Fibroblast of lung (primary cell): Measurements from ENCODE around the gene TMEM8B. TPM values are rescaled to one million over a fixed set of nuclear protein-coding genes. Genes with fewer than 3 reads are reported as not detected.

ENCODE experiments used
- DNase-seq, 2 donors: peaks; one replicate each; pipeline versions ENCODE4 v3.0.0 to v3.0.0-alpha.2; 2010; ENCODE audit warnings: low read depth in 2 of 2
- H2AFZ ChIP-seq: 2 replicates; pipeline ENCODE4 v1.5.1; 2012; ENCODE audit warnings: low read length, control low read depth, inconsistent platforms
- H3K27ac ChIP-seq: 2 replicates; pipeline ENCODE4 v1.5.1; 2011; ENCODE audit warnings: low read length, control low read depth; ENCODE audit not compliant: insufficient read depth
- H3K27me3 ChIP-seq: 2 replicates; pipeline ENCODE4 v1.5.1; 2011; ENCODE audit warnings: mild to moderate bottlenecking, low read length; ENCODE audit not compliant: control insufficient read depth, insufficient read depth
- H3K36me3 ChIP-seq: 2 replicates; pipeline ENCODE4 v1.5.1; 2011; ENCODE audit warnings: low read length; ENCODE audit not compliant: control insufficient read depth, insufficient read depth
- H3K4me1 ChIP-seq: 2 replicates; pipeline ENCODE4 v1.5.1; 2011; ENCODE audit warnings: low read length; ENCODE audit not compliant: control insufficient read depth, insufficient read depth; ENCODE audit errors: extremely low read depth
- H3K4me2 ChIP-seq: 2 replicates; pipeline ENCODE4 v1.5.1; 2011; ENCODE audit warnings: low read length, control low read depth; ENCODE audit not compliant: insufficient read depth; ENCODE audit errors: extremely low read depth
- H3K4me3 ChIP-seq, 4 experiments: fragments of 200-600 bp in 1 of 4; sonication (generic) in 1 of 4; replicated peaks in 1 of 4; 2 replicates each; pipeline ENCODE4 v1.5.1; 2011 to 2016; ENCODE audit warnings: low read length in 4 of 4, low read depth in 3 of 4, mild to moderate bottlenecking in 3 of 4, control low read depth in 2 of 4, inconsistent platforms in 1 of 4, mixed read lengths in 1 of 4; ENCODE audit not compliant: insufficient read depth in 1 of 4; ENCODE audit errors: control extremely low read depth in 1 of 4
- H3K79me2 ChIP-seq: 2 replicates; pipeline ENCODE4 v1.5.1; 2012; ENCODE audit warnings: mild to moderate bottlenecking, low read length, inconsistent platforms; ENCODE audit not compliant: control insufficient read depth, insufficient read depth
- H3K9ac ChIP-seq: 2 replicates; pipeline ENCODE4 v1.5.1; 2011; ENCODE audit warnings: mild to moderate bottlenecking, low read length, control low read depth; ENCODE audit not compliant: insufficient read depth
- H3K9me3 ChIP-seq: 2 replicates; pipeline ENCODE4 v1.5.1; 2012; ENCODE audit warnings: low read depth, low read length; ENCODE audit not compliant: control insufficient read depth, insufficient read depth
- H4K20me1 ChIP-seq: 2 replicates; pipeline ENCODE4 v1.5.1; 2011; ENCODE audit warnings: low read length; ENCODE audit not compliant: control insufficient read depth, insufficient read depth; ENCODE audit errors: extremely low read depth
- CTCF ChIP-seq, 2 donors: IDR thresholded peaks in 1 of 2; conservative IDR thresholded peaks in 1 of 2; 1 replicate in 1 of 2; 2 replicates in 1 of 2; pipeline ENCODE4 v1.5.1; 2011 to 2012; ENCODE audit warnings: low read length in 2 of 2, control low read depth in 1 of 2, inconsistent platforms in 1 of 2, low read depth in 1 of 2, mild to moderate bottlenecking in 1 of 2
- EZH2 ChIP-seq: IDR thresholded peaks from 2 replicates; pipeline ENCODE4 v1.5.1; 2012; ENCODE audit warnings: low read length, control low read depth, mild to moderate bottlenecking; ENCODE audit errors: missing control alignments
- polyA plus RNA-seq, 2 donors: library from polyadenylated mRNA; depleted of rRNA in 1 of 2; stranded (reverse) in 1 of 2; unstranded in 1 of 2; fragments of >200 nt; gene quantifications; 2 replicates each; pipeline ENCODE4 v1.2.1, GENCODE V29; 2011 to 2012; ENCODE audit warnings: missing spikeins in 1 of 2
- total RNA-seq: library from RNA; depleted of rRNA; stranded (reverse); fragments of >200 nt; gene quantifications from 2 replicates; pipeline ENCODE4 v1.2.1, GENCODE V29; 2014

Gene TMEM8B
- total and polyA plus RNA-seq, 2 donors (not counting 1 experiment from before 2014, with no cell fraction given), result 2.7 to 3.0 TPM

GRCh38 chr9:35909274-35909673 is 80.2 kb downstream of the TMEM8B start, which contains the start of gene SPAAR:
SPAAR (plus strand) TSS chr9:35909490; CDS start chr9:35910464, 974 bp downstream.
- Histone ChIP-seq H3K36me3 (no peaks in the 10 kb centered on the region), H3K9me3 (no peaks in the 10 kb centered on the region), H3K9ac (no peak within 1 kb of the TSS), H3K79me2 (no peaks in the 10 kb centered on the region), H3K27ac (peak within 1 kb of the TSS; percentile 95), H3K4me2 (peak within 1 kb of the TSS; percentile 90), H2AFZ (peak within 1 kb of the TSS; percentile 49), H3K4me1 (peaks cover 45% of the 10 kb centered on the region), H3K27me3 (no peaks in the 10 kb centered on the region), H3K4me3 (peak within 1 kb of the TSS in 1 of 4 experiments; percentile 32), H4K20me1 (no peaks in the 10 kb centered on the region)
- TF ChIP-seq EZH2 (no peak), CTCF (conservative IDR thresholded peaks at IDR 0.05 in 1 of 2, IDR thresholded peaks at IDR 0.05 in 1 of 2; ENCODE audit: low read depth in 1 of 2, low read length in 2 of 2) (no peak)
- no peak for DNase-seq

- Histone ChIP-seq H3K27ac (peak overlapping the region; percentile 19), H3K4me1 (peaks cover 42% of the 10 kb centered on the region), H4K20me1 (no peaks in the 10 kb centered on the region), H3K36me3 (no peaks in the 10 kb centered on the region), H3K9me3 (no peaks in the 10 kb centered on the region), H3K4me3 (no peak overlapping the region), H2AFZ (no peak overlapping the region), H3K27me3 (no peaks in the 10 kb centered on the region), H3K79me2 (no peaks in the 10 kb centered on the region), H3K9ac (no peak overlapping the region), H3K4me2 (no peak overlapping the region)
- no peak for DNase-seq
- TF ChIP-seq CTCF (conservative IDR thresholded peaks at IDR 0.05 in 1 of 2, IDR thresholded peaks at IDR 0.05 in 1 of 2; ENCODE audit: low read depth in 1 of 2, low read length in 2 of 2), result no peak
- no peak for TF ChIP-seq EZH2
Measured at GRCh38 chr9:35909687-35910612, 80.9 kb downstream of the TMEM8B start.

GRCh38 chr9:35910613-35911359 is 81.8 kb downstream of the TMEM8B start:
- H3K4me1 ChIP-seq, result peaks cover 34% of the 10 kb centered on the region
- peak; percentile 57 to 81 for DNase-seq

More at GRCh38 chr9:35910613-35911359, 81.8 kb downstream of the TMEM8B start:
- TF ChIP-seq CTCF (conservative IDR thresholded peaks at IDR 0.05 in 1 of 2, IDR thresholded peaks at IDR 0.05 in 1 of 2; ENCODE audit: low read depth in 1 of 2, low read length in 2 of 2) (peak; percentile 53 to 64), EZH2 (no peak)
- Histone ChIP-seq H3K9ac (no peak overlapping the region), H3K27me3 (no peaks in the 10 kb centered on the region), H3K79me2 (no peaks in the 10 kb centered on the region), H3K27ac (no peak overlapping the region), H3K4me2 (no peak overlapping the region), H4K20me1 (no peaks in the 10 kb centered on the region), H2AFZ (no peak overlapping the region), H3K36me3 (no peaks in the 10 kb centered on the region), H3K9me3 (no peaks in the 10 kb centered on the region), H3K4me3 (no peak overlapping the region)
